GM21381 (cell line): ENCODE data around the gene TSPAN31.

Experiments used
- ATAC-seq: cut with Tn5 transposase; IDR thresholded peaks from one replicate; pipeline ENCODE4 v1.9.1; 2021; ENCODE audit warnings: mild to moderate bottlenecking, moderate library complexity; ENCODE audit not compliant: unreplicated experiment

The TSPAN31 gene

GRCh38 chr12:57782243-57782607 is 37.4 kb downstream of the TSPAN31 start:
- no peak for ATAC-seq

GRCh38 chr12:57782608-57783465 is 38.0 kb downstream of the TSPAN31 start, which contains the start of gene TSFM:
TSS of gene TSFM (plus strand) at chr12:57782787. CDS start at chr12:57782802, 15 bp downstream.
- peak; percentile 82 for ATAC-seq

DNA sequence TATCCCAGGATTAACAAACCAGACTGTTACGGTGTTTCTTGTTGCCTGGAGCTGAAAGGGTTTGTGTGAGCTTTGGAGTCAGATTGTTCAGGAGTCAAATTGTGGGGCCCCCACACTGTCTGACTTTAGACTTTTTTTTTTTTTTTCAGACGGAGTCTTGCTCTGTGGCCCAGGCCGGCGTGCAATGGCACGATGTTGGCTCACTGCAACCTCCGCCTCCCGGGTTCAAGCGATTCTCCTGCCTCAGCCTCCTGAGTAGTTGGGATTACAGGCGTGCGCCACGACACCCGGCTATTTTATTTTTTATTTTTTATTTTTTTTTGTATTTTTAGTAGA is 38.6 kb downstream of the TSPAN31 start:
- no peak for ATAC-seq

DNA sequence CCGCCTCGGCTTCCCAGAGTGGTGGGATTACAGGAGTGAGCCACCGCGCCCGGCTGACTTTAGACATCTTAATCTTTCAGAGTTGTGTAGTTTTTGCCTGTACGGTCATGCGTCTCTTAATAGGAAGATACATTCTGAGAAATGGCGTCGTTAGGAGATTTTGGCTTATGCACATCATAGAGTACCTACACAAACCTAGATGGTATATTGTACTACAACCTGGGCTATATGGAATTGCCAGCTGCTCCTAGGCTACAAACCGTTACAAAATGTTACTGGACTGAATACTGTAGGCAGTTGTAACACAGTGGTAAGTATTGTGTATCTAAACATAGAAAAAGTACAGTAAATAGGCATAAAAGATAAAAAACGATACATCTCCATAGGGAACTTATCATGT is 39.0 kb downstream of the TSPAN31 start:
- no peak for ATAC-seq

DNA sequence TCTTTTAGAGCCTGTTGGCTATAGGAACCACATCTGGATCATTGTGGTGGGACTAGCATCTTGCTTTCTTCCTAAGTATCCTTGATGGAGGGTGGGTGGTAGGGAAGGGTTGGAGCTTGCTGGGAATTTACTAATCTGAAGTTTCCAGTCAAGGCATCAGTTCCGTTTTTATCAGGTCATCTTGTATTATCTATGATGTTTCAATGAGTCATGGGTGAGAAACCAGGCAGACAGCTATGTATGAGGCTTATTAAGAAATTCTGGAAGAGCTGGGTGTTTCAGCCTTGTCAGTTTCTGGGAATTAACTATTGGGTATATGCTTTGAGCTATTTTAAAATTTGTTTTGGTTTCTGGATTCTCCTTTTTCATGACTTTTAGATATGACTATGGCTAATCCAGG is 49.1 kb downstream of the TSPAN31 start:
- no peak for ATAC-seq

DNA sequence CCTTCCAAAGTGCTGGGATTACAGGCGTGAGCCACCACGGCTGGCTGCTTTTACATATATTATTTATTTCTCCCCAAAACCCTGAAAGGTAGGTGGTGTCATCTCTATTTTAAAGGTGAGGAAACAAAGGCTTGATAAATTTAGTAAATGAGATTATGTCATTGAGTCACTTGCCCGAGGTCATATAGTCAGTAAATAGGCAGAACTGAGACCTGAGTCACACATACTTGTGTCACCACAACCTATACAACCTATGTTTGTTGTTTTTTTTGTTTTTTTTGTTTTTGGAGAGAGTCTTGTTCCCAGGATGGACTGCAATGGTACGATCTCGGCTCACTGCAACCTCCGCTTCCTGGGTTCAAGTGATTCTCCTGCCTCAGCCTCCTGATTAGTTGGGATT is 50.5 kb downstream of the TSPAN31 start:
- no peak for ATAC-seq

DNA sequence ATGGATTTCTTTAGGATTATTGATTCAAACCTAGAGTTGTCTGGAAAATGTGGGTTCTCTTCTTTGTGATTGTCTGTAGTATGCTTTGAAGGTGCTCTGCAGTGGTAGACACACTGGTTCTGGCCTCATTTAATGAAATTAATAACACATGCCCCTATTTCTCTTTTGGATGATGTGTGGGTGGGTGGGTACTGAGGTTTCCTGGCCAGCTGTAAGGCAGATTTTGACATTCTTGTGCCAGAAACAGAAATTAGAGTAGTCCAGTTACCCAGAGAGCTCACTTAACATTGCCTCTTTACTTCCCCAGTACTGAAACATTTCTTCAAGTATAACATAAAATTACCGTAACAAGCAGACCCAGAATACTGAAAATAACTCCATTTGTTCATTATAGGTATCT is 52.2 kb downstream of the TSPAN31 start:
- no peak for ATAC-seq

DNA sequence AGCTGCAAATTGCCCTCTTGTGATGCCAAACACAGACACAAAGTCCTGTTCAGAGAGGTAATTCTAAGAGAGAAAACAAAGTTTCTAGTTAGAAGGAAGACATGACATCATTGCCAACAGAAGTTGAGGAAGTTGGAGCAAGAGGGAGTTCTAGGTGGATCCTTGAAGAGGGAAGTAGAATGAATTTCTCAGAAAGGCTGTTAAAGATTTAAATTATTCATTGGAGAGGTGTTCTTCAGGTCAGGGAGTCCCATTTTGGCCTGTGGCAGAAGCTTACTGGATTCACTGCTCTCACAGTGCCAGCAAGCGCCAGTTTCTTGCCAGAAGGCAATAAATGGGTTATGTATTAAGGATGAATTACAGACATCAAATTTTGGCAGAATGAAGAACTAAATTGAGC is 53.1 kb downstream of the TSPAN31 start:
- no peak for ATAC-seq
